HG03039 (cell line): ENCODE measurements around the gene SLC47A1.

Source experiments
- ATAC-seq: cut with Tn5 transposase; IDR thresholded peaks from one replicate; pipeline ENCODE4 v1.9.1; 2021; ENCODE audit warnings: mild to moderate bottlenecking, moderate library complexity; ENCODE audit not compliant: unreplicated experiment

Gene SLC47A1

GRCh38 chr17:19596869-19597268 lies 63.2 kb downstream of the SLC47A1 start:
- no peak for ATAC-seq

- no peak for ATAC-seq
Measured at GRCh38 chr17:19610311-19610710, 76.7 kb downstream of the SLC47A1 start.

- ATAC-seq = no peak
Measured at GRCh38 chr17:19610879-19611278, 77.2 kb downstream of the SLC47A1 start.

- ATAC-seq = no peak
Measured at GRCh38 chr17:19613979-19614378, 80.3 kb downstream of the SLC47A1 start.

GRCh38 chr17:19614900-19615299 lies 81.2 kb downstream of the SLC47A1 start:
- ATAC-seq = no peak

- ATAC-seq = no peak
Measured at GRCh38 chr17:19618015-19618414, 84.4 kb downstream of the SLC47A1 start.

GRCh38 chr17:19619705-19620325 lies 86.2 kb downstream of the SLC47A1 start:
- no peak for ATAC-seq

GRCh38 chr17:19621697-19622096 lies 88.0 kb downstream of the SLC47A1 start:
- ATAC-seq = no peak

- no peak for ATAC-seq
Measured at GRCh38 chr17:19626079-19626478, 92.4 kb downstream of the SLC47A1 start.
